GM20000 (cell line): ENCODE results near the gene ECI1.

Experiments
- DNase-seq: peaks from one replicate; pipeline ENCODE4 v3.0.0; 2012; ENCODE audit warnings: low spot score
- CTCF ChIP-seq: IDR thresholded peaks from 2 replicates; pipeline ENCODE4 v1.5.1; 2012; ENCODE audit warnings: mild to moderate bottlenecking, control low read depth; ENCODE audit errors: extremely low read depth, missing control alignments

The ECI1 gene

GRCh38 chr16:2237493-2238149, 13.8 kb downstream of the ECI1 start:
- no peak for DNase-seq
- no peak for TF ChIP-seq CTCF

- no peak for DNase-seq
- no peak for TF ChIP-seq CTCF
Measured at GRCh38 chr16:2237102-2237482, 14.3 kb downstream of the ECI1 start.

- no peak for TF ChIP-seq CTCF
- no peak for DNase-seq
Measured at GRCh38 chr16:2236337-2237101, 14.9 kb downstream of the ECI1 start, which contains the start of gene DNASE1L2. TSS of gene DNASE1L2 (plus strand) at chr16:2236444. CDS start at chr16:2236817, 373 bp downstream.

GRCh38 chr16:2235695-2236336, 15.6 kb downstream of the ECI1 start:
- DNase-seq = no peak
- no peak for TF ChIP-seq CTCF

- no peak for DNase-seq
- TF ChIP-seq CTCF = no peak
Measured at GRCh38 chr16:2235234-2235651, 16.1 kb downstream of the ECI1 start.

- no peak for TF ChIP-seq CTCF
- DNase-seq = no peak
Measured at GRCh38 chr16:2234813-2235170, 16.6 kb downstream of the ECI1 start.
